ENCODE measurements around the gene GALNTL6.

DNA sequence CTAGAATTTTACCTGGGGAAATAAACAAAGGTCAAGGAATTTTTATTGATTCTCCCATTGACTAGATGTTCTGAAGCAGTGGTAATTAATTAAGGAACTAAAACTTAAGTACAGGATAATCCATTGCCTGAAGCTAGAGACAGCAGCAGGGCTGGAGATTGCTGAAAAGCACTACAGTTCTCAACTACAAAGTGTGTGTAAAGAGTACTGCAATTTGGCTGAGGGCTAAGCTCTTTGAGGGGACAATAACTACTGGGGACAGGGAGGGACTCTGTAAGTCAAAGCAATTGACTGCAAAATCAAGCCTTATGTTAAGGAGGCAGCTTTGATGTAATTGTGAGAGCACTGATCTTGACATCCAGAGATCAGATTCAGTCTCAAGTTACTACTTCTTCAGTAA, 260.4 kb downstream of the GALNTL6 start:
- TF ChIP-seq, protein P1, sequence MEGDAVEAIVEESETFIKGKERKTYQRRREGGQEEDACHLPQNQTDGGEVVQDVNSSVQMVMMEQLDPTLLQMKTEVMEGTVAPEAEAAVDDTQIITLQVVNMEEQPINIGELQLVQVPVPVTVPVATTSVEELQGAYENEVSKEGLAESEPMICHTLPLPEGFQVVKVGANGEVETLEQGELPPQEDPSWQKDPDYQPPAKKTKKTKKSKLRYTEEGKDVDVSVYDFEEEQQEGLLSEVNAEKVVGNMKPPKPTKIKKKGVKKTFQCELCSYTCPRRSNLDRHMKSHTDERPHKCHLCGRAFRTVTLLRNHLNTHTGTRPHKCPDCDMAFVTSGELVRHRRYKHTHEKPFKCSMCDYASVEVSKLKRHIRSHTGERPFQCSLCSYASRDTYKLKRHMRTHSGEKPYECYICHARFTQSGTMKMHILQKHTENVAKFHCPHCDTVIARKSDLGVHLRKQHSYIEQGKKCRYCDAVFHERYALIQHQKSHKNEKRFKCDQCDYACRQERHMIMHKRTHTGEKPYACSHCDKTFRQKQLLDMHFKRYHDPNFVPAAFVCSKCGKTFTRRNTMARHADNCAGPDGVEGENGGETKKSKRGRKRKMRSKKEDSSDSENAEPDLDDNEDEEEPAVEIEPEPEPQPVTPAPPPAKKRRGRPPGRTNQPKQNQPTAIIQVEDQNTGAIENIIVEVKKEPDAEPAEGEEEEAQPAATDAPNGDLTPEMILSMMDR (IDR thresholded peaks at IDR 0.05): no peak
- no peak for TF ChIP-seq POLR2A (IDR thresholded peaks at IDR 0.05)

All from lower leg skin (tissue), 3 donors.